AG10803 (cell line): ENCODE measurements around the gene GREB1L.

Experiments
- DNase-seq: peaks from one replicate; pipeline ENCODE4 v3.0.0; 2010; ENCODE audit warnings: low read depth
- H3K4me3 ChIP-seq: 2 replicates; pipeline ENCODE4 v1.5.1; 2011; ENCODE audit warnings: mild to moderate bottlenecking, low read length, control low read depth
- TF ChIP-seq, protein P1 (sequence below): conservative IDR thresholded peaks from 2 replicates; pipeline ENCODE4 v1.5.1; 2011; ENCODE audit warnings: mild to moderate bottlenecking, low read length, control low read depth, inconsistent platforms

Gene GREB1L

GRCh38 chr18:21241301-21242048 lies 557 bp upstream of the GREB1L start:
- peak overlapping the region; percentile 42 for H3K4me3 ChIP-seq
- no peak for DNase-seq

GRCh38 chr18:21242780-21243401 lies 859 bp downstream of the GREB1L start:
- peak; percentile 24 for DNase-seq
- TF ChIP-seq, protein P1, sequence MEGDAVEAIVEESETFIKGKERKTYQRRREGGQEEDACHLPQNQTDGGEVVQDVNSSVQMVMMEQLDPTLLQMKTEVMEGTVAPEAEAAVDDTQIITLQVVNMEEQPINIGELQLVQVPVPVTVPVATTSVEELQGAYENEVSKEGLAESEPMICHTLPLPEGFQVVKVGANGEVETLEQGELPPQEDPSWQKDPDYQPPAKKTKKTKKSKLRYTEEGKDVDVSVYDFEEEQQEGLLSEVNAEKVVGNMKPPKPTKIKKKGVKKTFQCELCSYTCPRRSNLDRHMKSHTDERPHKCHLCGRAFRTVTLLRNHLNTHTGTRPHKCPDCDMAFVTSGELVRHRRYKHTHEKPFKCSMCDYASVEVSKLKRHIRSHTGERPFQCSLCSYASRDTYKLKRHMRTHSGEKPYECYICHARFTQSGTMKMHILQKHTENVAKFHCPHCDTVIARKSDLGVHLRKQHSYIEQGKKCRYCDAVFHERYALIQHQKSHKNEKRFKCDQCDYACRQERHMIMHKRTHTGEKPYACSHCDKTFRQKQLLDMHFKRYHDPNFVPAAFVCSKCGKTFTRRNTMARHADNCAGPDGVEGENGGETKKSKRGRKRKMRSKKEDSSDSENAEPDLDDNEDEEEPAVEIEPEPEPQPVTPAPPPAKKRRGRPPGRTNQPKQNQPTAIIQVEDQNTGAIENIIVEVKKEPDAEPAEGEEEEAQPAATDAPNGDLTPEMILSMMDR, result no peak
- H3K4me3 ChIP-seq, result peak overlapping the region; percentile 68

More at GRCh38 chr18:21241301-21242048, 557 bp upstream of the GREB1L start:
- TF ChIP-seq, protein P1, result no peak

GRCh38 chr18:21254576-21254975 lies 12.5 kb downstream of the GREB1L start:
- TF ChIP-seq, protein P1, result no peak
- H3K4me3 ChIP-seq, result no peak overlapping the region
- DNase-seq, result no peak

DNA sequence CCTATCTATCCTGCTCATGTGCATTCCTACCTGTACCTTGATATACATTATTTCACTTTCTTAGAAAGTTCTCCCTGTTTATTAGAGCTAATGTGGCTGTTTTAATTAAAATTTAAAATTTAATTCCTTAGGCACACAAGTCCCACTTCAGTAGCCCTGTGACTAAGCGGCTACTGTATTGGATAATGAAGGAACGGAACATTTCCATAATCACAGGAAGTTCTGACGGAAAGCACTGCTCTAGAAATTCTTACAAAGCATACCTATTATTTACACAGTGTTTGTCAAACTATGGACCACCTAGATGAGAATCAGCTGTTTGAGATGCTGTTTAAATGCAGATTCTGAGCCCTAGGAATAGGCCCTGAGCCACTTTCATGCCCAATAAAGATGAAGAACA lies 13.2 kb downstream of the GREB1L start:
- TF ChIP-seq, protein P1, result no peak
- no peak for DNase-seq
- no peak overlapping the region for H3K4me3 ChIP-seq

DNA sequence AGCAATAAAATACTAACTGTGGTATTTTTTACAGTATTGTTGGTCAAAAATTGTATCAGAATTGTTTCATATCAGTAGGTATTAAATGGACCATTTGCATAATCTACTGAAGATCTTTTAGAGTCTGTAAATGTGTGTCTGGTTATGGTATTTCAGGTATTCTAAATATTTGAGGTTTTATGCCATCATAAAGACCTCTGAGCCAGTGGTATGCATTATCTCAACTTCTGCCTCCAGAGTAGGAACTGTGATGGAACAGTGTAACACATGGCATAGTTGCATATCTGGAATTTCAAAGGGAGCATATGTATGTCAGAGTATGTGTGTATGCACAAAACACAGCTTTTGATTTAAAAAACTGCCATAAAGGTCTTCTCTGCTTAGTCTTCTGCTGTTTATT lies 15.4 kb downstream of the GREB1L start:
- no peak overlapping the region for H3K4me3 ChIP-seq
- peak; percentile 72 for DNase-seq
- TF ChIP-seq, protein P1, result no peak

- no peak overlapping the region for H3K4me3 ChIP-seq
- DNase-seq, result no peak
- TF ChIP-seq, protein P1, result no peak
These were observed 18.6 kb downstream of the GREB1L start for GRCh38 chr18:21260621-21261020.

DNA sequence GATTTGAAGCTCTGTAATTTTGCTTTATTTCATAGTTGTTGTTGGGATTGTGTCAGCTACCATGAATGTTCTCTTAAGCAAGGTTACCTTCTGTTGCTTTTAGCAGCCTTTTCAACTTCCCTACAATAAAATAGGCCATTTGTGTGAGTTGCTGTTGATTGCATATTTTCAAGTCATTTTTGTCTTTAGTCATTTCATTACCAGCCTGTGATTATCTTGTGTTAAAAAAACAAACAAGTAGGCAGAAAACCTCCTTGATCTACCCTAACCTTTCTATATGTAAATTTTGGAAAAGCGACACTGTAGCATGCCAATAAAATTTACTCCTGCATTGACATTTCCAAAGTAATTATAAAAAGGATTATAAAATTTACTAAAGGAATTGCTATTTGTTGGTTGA lies 19.3 kb downstream of the GREB1L start:
- TF ChIP-seq, protein P1, result no peak
- no peak for DNase-seq
- no peak overlapping the region for H3K4me3 ChIP-seq
